Tibial nerve (tissue), 3 donors: Measurements from ENCODE around the gene LRRC15.

Experiments
- POLR2A ChIP-seq, 2 donors: fragments of 450-650 bp; IDR thresholded peaks; one replicate each; pipeline ENCODE4 v1.6.1; 2017; ENCODE audit warnings: antibody characterized with exemption in 2 of 2, mild to moderate bottlenecking in 2 of 2, moderate library complexity in 2 of 2
- TF ChIP-seq, protein P1 (sequence below), 5 experiments: fragments of 200-600 bp in 3 of 5; fragments of 450-650 bp in 2 of 5; sonication (generic) in 3 of 5; IDR thresholded peaks; one replicate each; pipeline ENCODE4 v1.5.1; 2016 to 2019; ENCODE audit warnings: antibody characterized with exemption in 5 of 5, mild to moderate bottlenecking in 3 of 5, moderate library complexity in 2 of 5

DNA sequence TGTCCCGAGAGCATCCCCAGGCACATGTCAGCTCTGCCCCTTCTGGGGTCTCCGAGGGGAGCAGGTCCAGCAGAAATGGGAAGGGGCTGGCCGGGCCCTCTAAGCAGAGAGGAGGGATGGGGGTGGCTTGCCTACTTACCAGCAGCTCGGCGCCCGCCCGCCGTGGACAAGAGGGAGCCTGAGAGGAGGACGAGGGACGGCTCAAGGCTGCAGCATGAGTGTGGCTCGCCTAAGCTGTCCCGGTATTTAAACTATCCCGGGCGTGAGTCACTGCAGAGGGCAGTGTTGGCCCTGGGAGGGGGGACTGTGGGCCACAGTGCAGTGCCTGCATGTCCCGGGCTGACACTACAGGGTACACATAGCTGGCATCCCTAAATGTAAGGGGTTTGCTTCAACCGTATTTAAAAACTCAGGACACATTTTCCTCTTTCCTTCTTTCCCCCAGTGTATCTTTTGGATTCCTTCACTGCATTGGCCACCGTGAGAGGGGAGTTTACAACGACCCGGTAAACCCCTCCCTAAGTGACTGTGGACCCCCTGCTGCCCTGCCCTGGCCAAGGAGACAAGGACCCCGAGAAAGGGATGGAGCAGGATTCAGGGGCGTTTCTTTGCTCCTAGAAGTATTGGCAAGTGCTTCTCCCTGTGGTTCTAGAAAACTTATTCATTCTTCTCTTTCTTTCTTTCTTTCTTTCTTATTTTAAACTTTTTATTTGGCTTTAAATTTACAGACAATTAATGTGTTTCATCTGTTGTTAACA lies at the start of gene LRRC15:
- TF ChIP-seq, protein P1, sequence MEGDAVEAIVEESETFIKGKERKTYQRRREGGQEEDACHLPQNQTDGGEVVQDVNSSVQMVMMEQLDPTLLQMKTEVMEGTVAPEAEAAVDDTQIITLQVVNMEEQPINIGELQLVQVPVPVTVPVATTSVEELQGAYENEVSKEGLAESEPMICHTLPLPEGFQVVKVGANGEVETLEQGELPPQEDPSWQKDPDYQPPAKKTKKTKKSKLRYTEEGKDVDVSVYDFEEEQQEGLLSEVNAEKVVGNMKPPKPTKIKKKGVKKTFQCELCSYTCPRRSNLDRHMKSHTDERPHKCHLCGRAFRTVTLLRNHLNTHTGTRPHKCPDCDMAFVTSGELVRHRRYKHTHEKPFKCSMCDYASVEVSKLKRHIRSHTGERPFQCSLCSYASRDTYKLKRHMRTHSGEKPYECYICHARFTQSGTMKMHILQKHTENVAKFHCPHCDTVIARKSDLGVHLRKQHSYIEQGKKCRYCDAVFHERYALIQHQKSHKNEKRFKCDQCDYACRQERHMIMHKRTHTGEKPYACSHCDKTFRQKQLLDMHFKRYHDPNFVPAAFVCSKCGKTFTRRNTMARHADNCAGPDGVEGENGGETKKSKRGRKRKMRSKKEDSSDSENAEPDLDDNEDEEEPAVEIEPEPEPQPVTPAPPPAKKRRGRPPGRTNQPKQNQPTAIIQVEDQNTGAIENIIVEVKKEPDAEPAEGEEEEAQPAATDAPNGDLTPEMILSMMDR (IDR thresholded peaks at IDR 0.05), result no peak
- no peak for TF ChIP-seq POLR2A (IDR thresholded peaks at IDR 0.05)
